ENCODE results near the gene SIN3A.

The SIN3A gene

DNA sequence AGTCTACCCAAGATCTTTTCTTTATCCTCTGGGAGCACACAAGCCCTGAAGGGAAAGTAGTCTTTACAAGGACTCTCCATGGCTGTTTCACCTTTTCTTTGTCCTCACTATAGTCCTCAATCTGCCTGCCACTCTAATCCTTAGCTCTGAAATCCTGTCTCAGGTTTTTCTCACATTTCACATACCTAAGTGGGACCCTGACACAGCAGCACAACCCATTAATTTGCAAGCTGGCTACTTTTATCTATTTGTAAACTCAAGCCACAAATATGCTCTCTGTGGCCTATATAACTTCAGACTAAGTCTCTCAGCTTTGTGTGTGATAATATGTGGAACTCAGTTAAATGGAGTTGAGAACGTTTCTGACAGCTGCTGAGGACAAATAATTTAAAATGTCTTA lies 19.8 kb downstream of the SIN3A start:
- DNase-seq (ENCODE audit: low spot score), result no peak
- H3K27ac ChIP-seq, result no peak overlapping the region
- TF ChIP-seq, protein P1, sequence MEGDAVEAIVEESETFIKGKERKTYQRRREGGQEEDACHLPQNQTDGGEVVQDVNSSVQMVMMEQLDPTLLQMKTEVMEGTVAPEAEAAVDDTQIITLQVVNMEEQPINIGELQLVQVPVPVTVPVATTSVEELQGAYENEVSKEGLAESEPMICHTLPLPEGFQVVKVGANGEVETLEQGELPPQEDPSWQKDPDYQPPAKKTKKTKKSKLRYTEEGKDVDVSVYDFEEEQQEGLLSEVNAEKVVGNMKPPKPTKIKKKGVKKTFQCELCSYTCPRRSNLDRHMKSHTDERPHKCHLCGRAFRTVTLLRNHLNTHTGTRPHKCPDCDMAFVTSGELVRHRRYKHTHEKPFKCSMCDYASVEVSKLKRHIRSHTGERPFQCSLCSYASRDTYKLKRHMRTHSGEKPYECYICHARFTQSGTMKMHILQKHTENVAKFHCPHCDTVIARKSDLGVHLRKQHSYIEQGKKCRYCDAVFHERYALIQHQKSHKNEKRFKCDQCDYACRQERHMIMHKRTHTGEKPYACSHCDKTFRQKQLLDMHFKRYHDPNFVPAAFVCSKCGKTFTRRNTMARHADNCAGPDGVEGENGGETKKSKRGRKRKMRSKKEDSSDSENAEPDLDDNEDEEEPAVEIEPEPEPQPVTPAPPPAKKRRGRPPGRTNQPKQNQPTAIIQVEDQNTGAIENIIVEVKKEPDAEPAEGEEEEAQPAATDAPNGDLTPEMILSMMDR (IDR thresholded peaks at IDR 0.05), result no peak

DNA sequence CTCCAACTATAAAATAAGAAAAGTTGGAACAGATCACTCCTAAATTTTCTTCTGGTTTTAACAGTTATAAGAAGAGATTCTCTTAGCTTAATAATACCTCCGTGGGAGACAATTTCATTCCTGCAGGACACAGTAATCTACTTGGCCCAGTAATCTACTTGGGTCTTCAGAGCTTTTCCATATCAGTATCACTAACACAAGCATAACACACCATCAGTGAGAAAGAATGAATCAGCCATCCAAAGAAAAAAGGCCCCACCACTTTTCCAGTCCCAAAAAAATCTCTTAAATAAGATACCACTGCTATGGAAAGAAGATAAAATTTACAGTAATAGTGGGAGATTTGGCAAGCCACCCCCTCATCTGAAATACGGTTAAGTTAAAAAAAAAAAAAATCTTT lies 20.2 kb downstream of the SIN3A start:
- no peak for DNase-seq (ENCODE audit: low spot score)
- TF ChIP-seq, protein P1 (IDR thresholded peaks at IDR 0.05), result no peak
- H3K27ac ChIP-seq, result no peak overlapping the region
- no peak overlapping the region for H3K4me3 ChIP-seq

More for the DNA sequence above, 19.8 kb downstream of the SIN3A start:
- no peak overlapping the region for H3K4me3 ChIP-seq

DNA sequence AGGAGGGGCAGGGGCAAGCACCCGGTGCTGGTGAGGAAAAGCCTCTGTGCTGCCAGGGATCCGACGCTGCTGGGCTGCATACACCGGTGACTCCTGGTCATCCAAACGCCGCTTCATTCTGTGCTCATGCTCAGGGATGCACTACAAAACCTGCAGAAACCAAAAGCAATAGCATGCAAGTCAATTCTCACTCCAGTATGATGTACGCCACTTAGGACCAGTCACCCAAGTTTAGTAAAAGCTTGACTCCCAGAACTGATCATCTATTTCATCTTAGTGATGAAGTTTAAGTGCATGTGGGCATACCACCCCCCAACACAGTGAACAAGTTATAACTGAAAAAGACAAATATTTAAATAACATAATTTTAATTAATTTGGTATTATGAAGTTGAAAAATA lies 21.2 kb downstream of the SIN3A start:
- TF ChIP-seq, protein P1 (IDR thresholded peaks at IDR 0.05), result no peak
- no peak overlapping the region for H3K4me3 ChIP-seq
- DNase-seq (ENCODE audit: low spot score), result no peak
- H3K27ac ChIP-seq, result no peak overlapping the region

DNA sequence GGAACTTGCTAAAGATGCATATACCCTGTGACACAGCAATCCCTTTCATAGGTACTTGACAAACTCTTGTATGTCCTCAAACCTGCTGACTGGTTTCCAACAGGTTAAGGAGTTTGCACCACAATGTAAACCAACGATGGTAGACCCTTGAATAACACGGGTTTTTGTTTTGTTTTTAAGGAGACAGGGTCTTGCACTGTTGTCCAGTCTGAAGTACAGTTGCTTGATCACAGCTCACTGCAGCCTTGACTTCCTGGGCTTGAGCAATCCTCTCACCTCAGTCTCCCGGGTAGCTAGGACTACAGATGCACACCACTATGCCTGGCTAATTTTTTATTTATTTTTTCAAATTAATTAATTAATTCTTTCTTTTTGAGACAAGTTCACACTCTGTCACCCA lies 23.3 kb downstream of the SIN3A start:
- Histone ChIP-seq H3K4me3 (no peak overlapping the region), H3K27ac (no peak overlapping the region)
- TF ChIP-seq, protein P1 (IDR thresholded peaks at IDR 0.05), result no peak
- DNase-seq (ENCODE audit: low spot score), result no peak

DNA sequence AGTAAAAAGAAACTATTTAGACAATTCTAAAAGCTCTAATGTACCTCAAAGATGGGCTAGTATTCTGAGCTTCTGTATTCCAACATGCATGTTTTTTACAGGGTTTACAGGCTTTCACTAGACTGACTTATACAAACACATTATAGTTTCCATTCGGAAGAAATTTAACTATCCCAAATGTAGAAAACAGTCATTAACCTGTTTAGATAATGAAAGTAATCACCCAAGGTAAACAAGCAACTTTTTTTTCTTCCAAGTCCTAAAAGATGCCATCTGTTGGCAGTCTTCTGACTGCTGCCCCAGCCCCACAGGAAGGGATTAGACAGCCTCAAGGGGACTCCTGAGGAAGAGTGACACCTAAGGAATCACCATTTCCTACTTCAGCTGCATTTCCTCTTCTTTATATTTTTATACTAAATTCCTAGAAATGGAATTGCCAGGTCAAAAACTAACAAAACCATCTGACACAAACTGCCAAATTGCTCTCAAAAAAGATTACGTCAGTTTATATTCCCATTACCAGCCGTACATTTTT lies 25.5 kb downstream of the SIN3A start:
- no peak overlapping the region for H3K4me3 ChIP-seq
- no peak overlapping the region for H3K27ac ChIP-seq
- no peak for DNase-seq (ENCODE audit: low spot score)
- TF ChIP-seq, protein P1 (IDR thresholded peaks at IDR 0.05), result no peak

DNA sequence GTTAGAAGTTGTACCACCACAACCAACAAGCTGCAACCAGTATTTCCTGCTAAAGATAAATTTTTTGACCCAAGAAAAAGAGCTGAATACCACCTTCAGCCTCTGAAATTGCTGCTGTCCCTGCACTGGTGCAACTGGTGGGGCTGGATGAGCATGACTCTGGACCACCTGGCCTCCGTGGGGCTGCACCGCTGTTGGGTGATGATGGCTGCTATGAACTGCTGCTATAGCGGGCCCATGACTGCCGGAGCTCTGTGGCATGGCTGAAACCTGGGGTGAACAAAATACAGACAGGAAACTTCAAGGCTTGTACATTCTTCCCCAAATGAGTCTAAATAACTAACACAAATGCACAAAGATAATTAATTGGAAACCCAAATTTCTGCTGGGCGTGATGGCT lies 28.9 kb downstream of the SIN3A start:
- DNase-seq (ENCODE audit: low spot score), result no peak
- H3K4me3 ChIP-seq, result no peak overlapping the region
- TF ChIP-seq, protein P1 (IDR thresholded peaks at IDR 0.05), result no peak

DNA sequence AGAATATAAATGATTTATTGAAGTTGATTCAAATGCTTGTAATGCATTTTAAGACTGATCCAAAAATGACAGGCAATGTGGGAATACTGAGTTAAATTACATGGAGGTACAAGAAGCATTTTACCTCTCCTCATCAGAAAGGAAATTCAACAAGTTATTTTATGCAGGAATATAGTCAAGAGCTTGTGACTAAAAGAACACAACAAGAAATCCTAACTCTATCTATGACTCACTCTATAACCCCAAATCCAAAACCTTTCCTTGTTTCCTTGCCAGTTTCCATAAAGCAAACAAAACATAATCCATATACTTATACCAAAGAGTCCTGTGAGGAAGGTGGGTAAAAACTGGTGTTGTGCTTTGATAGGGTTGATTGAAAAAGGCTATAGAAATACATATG lies 30.8 kb downstream of the SIN3A start:
- no peak for DNase-seq (ENCODE audit: low spot score)
- Histone ChIP-seq H3K27ac (no peak overlapping the region), H3K4me3 (no peak overlapping the region)
- TF ChIP-seq, protein P1 (IDR thresholded peaks at IDR 0.05), result no peak

More for the DNA sequence above, 28.9 kb downstream of the SIN3A start:
- H3K27ac ChIP-seq, result no peak overlapping the region

All from coronary artery (tissue), 2 donors.